Activated CD4-positive, alpha-beta T cell treated with anti-CD3 and anti-CD28 coated beads for 24 hours (primary cell): ENCODE data around the gene ZNF3.
"Not testable (repeated sequence)": the region's sequence is repeated elsewhere in the genome, so short reads cannot be mapped to it uniquely, and the experiment has no call there.

Source experiments
- DNase-seq, 2 donors: peaks; one replicate each; pipeline ENCODE4 v3.0.0-alpha.2; 2020; ENCODE audit warnings: low read depth in 2 of 2

Gene ZNF3

DNA sequence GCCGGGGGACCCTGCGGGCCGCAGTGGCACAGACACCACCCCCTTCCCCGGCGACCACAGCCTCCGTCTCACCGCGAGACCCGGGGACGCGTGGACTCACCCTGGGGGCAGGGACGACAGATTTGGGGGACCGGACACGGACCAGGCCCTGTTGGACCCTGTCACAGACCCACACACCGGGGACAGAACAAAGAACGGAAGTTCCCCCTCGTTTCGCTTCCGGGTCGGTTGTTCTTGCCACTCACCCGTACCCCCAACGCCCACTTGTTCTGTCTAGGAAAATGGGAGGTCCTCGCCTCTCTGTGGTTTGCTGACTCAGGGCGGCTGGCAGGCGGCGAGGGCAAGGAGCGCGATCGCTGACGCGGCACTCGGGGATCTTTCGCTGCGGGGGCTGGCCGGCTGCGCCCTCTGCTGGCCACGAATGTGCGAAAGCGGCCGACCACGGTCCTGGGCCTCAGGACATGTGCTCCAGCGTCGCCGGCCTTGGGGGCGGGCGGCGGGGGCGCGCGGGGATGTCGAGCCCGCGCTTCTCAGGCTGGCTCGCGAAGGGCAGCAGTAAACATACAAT, at the start of gene ZNF3:
ZNF3 (minus strand) TSS at position 189 of the 568 bp plus-strand sequence. CDS start 4,366 bp downstream, outside the sequence.
- DNase-seq: peak; percentile 96 to 97

DNA sequence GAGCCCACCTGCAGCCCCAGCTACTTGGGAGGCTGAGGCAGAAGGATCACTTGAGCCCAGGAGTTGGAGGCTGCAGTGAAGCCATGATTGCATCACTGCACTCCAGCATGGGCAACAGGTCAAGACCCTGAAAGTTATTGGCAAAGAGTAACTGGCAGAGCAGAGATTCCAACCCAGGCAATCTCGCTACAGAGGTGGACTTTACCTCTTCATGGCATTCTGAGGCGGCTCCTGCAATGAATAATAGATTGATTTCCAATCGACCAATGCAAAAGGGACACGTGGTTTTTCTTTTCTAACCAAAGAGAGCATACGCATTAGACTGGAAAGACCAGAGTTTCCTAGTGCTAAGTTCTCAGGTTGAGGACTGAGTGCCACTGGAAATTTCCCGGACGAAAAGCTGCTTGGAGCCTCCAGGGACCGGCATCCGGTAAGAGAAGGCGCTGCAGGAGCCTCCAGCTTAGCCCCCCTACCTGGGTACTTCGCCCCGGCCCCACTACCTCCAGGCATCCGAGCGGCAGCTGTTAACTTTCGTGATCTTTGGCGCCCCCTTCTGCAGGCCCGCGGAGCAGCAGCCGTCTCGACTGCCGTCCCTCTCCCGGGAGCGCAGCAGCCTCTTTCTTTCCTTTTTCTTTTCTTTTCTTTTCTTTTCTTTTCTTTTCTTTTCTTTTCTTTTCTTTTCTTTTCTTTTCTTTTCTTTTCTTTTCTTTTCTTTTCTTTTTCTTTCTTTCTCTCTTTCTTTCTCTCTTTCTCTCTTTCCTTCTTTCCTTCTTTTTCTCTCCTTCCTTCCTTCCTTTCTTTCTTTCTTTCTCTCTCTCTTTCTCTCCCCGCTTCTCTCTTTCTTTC, 49.3 kb upstream of the ZNF3 start:
- DNase-seq: peak; percentile 84 to 85

DNA sequence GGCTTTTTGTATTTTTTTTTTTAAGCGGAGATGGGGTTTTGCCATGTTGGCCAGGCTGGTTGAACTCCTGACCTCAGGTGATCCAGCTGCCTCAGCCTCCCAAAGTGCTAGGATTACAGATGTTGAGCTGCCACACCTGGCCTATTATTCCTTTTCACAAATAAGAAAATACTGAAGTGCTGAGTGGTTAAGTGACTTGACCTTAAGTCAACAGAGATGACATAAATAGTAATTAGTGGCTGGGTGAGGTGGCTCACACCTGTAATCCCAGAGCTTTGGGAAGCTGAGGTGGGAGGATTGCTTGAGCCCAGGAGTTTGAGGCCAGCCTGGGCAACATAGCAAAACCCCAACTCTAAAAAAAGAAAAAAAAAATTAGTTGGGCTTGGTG, 48.7 kb upstream of the ZNF3 start:
- not testable (repeated sequence) for DNase-seq

DNA sequence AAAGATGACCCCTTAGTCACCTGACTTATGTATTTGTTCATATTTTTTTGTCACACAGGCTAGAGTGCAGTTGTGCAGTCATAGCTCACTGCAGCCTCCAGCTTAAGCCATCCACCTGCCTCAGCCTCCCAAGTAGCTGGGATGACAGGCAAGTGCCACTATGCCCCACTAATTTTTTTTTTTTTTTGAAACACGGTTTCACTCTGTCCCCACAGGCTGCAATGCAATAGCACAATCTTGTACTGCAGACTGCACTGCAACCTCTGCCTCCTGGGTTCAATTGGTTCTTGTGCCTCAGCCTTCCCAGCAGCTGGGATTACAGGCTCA, 47.1 kb upstream of the ZNF3 start:
- no peak for DNase-seq

DNA sequence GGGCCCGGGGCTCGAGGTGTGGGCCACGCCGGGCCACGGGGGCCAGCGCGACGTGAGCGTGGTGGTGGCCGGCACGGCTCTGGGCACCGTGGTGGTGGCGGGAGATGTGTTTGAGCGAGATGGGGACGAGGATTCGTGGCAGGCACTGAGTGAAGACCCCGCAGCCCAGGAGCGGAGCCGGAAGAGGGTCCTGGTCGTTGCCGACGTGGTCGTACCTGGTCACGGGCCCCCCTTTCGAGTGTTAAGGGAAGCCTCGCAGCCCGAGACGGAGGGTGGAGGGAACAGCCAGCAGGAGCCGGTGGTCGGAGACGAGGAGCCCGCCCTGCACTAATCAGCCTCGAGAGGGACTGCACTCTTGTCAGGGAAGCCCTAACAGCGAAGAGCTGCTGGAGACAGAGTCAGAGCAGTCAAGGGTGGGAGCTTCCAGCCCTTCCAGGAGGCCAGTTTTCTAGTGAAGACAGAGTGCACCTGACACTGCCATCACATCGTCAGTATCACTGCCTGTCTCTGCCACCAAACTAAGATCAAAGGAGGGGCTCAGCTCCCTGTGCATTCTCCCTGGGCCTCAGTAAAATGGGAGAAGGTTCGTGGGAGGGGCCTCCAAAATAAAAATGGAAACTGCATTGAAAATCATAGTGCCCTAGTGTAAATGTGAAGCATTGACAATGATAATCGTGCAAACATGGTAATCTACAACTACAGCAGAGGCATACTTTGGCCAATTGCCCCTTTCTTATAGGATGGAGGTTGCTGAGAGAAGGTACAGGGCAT, 46.5 kb upstream of the ZNF3 start:
- no peak for DNase-seq

DNA sequence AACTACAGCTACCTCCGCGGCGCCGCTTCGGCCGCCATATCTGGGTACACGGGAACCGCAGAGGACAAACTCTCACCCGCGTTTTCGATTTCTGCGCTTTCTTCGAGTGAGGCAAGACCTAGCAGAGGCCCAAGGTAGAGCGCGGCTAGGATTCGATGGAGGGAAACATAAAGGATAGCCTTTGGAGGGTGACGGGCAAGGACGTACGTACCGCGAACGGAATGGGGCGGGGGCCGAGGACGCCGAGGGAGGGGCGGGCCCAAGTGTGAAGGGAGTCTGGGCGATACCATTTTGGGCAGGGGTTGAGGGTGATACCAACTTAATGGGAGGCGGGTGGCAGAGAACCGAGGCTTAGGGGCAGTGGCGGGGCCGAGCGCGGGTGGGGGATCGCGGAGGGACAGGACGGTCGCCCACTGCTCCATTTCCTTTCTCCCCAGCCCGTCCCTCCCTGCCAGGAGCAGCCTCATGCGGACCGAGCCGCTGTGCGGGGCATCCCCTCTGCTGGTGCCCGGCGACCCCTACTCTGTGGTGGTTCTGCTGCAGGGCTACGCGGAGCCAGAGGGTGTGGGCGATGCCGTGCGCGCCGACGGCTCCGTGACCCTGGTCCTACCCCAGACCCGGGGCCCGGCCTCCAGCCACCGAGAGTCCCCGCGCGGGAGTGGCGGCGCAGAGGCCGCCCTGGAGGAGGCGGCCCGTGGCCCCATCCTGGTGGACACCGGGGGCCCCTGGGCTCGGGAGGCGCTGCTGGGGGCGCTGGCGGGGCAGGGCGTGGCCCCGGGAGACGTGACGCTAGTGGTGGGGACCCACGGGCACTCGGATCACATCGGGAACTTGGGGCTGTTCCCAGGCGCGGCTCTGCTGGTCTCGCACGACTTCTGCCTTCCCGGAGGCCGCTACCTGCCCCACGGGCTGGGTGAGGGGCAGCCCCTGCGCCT, 45.7 kb upstream of the ZNF3 start, which contains the start of gene MBLAC1:
MBLAC1 (plus strand) TSS at position 37 of the 935 bp plus-strand sequence; CDS start at position 466, 429 bp downstream.
- DNase-seq: peak; percentile 89 to 91

DNA sequence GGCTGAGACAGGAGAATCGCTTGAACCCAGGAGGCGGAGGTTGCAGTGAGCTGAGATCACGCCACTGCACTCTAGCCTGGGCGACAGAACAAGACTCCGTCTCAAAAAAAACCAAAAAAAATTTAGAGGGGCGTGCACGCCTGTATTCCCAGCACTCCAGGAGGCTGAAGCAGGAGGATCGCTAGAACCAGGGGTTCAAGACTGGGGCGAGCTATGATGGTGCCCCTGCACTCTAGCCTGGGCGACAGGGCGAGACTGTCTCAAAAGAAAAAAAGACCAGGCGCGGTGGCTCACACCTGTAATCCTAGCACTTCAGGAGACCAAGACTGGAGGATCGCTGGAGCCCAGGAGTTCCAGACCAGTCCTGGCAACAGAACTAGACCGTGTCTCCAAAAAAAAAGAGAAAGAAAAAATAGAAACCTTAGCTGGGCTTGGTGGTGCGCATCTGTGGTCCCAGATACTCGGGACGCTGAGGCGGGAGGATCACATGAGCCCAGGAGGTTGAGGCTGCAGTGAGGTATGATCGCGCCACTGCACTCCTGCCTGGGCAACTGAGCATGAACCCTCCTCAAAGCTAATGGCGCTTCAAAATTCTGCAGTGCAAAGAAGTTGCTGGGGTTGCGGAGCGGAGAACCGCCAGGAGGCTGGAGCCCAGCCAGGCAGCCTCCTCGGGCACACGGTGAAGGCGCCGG, 44.9 kb upstream of the ZNF3 start:
- DNase-seq: no peak

DNA sequence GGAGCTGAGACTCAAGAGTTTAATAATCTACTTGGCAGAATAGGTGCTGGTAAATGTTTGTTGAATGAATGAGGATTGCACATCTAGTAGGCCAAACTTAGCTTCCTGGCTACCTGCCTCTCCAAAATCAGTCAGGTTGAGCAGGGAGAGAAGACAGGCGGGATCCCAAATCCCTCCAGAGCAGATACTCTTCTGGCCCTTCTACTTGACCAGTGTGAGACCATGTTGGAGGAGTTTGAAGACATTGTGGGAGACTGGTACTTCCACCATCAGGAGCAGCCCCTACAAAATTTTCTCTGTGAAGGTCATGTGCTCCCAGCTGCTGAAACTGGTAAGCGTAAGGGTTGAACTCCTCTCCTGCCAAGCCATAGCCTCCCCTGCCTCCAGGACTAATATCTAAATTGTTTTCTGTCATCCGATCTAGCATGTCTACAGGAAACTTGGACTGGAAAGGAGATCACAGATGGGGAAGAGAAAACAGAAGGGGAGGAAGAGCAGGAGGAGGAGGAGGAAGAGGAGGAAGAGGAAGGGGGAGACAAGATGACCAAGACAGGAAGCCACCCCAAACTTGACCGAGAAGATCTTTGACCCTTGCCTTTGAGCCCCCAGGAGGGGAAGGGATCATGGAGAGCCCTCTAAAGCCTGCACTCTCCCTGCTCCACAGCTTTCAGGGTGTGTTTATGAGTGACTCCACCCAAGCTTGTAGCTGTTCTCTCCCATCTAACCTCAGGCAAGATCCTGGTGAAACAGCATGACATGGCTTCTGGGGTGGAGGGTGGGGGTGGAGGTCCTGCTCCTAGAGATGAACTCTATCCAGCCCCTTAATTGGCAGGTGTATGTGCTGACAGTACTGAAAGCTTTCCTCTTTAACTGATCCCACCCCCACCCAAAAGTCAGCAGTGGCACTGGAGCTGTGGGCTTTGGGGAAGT, 43.0 kb upstream of the ZNF3 start:
- no peak for DNase-seq

DNA sequence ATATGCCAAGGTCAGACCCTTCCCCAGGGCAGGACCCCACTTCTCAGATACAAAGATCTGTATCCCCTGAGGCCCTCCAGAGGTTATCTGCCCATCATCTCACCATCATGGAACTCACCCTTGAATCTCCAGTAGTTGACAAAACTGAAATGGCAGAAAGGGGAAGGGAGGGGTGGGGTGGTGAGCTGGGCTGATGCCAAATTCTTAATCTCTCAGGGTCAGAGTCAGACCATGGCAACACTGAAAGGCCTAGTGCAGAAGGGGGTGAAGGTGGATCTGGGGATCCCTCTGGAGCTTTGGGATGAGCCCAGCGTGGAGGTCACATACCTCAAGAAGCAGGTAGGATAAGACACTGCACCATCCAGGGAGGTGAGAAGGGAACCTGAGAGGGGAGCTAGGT, 41.0 kb upstream of the ZNF3 start:
- DNase-seq: no peak

DNA sequence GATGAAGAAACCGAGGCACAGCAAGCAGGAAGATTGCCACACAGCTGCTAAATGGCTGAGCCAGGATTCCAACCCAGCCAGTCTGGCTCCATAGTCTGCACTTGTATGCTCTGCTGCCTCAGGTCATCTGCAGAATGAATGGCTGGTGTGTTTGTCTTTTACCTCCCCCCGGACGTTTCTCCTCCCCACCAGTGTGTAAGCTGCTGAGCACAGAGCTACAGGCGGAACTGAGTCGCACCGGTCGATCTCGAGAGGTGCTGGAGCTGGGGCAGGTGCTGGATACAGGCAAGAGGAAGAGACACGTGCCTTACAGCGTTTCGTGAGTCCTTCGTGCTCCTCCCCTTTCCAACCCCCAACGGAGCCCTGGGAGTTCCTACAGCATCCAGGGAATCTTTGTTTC, 40.5 kb upstream of the ZNF3 start:
- no peak for DNase-seq

DNA sequence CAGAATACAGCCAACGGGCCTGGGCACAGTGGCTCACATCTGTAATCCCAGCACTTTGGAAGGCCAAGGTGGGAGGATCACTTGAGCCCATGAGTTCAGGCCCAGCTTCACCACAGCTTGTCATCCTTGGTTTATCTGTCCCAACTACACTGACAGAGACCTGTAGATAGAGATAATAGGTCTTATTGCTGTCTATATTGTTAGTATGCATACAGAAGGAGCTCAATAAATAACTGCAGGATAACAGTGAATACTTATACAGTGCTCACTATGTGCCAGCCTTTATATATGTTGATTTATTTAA, 39.2 kb upstream of the ZNF3 start:
- no peak for DNase-seq

DNA sequence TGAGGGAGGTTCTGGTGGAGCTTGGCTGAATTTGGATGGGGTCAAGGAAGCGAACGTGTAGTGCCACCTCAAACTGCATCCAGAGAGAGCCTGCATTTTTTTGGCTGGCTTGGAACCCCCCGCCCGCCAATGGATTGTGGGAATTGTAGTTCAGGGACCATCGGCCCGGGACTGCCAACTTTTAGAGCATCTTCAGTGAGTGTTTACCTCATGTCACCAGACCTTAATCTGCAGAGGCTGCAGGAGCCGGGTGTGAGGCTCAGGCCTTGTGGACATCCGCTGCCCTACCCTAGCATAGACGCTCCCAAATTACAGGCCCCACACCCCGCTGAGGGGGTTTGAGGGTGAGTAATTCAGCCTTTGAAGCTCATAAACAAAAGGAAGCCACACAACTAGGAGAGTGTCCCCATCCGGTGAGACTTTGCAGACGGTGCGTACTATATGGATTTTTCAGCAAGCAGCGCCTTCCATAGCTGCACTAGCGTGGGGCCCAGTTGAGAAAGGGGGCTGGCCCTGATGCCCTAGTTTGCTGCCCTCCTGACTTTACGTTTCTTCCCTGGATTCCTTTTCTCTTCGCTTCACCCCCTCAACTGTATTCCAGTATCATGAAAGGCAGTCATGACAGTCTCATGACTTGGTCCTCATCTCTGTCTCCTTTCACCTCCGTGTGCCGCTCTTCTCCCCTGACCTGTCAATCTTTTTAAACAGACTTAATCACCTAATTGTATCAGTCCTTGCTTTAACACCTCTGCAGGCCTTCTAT, 38.6 kb upstream of the ZNF3 start:
- peak; percentile 49 to 55 for DNase-seq

DNA sequence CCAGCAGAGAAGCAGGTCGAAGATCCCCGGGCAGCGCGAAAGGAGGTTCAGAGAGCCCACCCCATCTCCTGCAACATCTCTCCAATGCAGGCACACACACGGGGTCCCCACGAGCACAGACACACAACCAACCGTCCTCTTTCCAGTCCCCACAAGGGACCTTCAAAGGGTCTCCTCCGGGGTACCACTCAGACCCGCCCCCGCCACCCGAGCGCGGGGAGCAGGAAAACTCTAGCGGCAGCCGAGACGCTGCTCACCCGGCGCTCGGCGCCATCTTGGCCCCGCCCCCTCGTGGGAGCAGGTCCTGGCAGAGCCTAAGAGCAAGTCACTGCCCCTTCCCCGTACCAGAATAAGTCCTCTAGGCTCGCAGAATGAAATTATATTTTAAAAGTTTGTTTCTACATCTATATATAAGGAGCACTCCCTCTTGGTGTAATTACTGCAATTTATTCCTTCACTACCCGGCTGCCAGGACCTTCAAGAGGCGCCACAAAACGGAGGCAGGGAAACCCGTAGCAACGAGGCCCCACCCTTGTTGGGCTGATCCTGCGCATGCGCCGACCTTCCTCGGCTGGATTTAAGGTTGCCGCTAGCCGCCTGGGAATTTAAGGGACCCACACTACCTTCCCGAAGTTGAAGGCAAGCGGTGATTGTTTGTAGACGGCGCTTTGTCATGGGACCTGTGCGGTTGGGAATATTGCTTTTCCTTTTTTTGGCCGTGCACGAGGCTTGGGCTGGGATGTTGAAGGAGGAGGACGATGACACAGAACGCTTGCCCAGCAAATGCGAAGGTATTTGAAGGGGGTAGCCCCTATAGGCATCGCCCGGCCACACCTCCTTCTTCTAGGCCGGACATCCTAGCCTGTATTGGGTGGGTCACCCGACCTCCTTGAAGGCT, 37.8 kb upstream of the ZNF3 start, which contains the start of the genes CNPY4 and TAF6:
CNPY4 (plus strand) TSS at position 563 of the 898 bp plus-strand sequence; CDS start at position 674, 111 bp downstream.
TAF6 (minus strand) TSS at position 287 of the 898 bp plus-strand sequence. CDS start 5,149 bp downstream, outside the sequence.
- DNase-seq: peak; percentile 93 to 96

DNA sequence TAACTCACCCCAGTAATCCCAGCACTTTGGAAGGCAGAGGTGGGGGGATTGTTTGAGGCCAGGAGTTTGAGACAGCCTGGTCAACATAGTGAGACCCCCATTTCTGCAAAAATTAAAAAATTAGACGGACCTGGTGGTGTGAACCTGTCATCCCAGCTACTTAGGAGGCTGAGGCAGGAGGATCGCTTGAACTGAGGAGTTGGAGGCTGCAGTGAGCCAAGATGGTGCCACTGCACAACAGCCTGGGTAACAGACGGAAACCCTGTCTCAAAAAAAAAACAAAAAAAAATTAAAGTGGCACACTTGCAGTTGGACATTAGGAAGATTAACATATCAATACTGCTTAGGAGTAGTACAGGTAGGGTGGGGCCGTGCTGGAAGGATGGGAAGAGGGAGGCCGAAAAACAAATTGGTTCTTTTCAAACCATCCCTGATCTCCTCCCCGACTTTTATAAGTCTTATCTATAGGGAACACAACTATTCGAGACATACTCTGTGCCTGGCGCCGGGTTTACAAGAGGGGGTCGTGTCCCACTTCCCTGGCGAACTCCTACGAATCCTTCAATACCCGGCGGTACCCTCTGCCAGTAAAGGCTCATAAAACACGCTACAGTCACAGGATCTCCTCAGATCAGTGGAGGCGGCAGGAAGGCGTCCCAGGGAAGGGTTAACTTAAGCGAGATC, 37.0 kb upstream of the ZNF3 start:
- DNase-seq: no peak

DNA sequence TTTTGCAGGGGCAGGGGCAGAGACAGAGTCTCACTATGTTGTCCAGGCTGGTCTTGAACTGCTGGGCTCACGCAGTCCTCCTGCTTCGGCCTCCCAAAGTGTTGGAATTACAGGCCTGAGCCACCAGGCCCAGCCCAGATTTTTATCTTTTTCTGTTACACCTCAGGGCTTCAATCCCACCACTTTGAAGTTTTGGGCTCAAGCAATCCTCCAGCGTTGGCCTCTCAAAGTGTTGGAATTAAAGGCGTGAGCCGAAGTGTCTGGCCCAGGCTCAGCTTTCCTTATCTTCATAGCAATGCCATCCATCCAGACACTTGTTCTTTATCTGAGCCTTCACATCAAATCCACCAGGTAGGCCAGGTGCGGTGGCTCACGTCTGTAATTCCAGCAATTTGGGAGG, 33.5 kb upstream of the ZNF3 start:
- no peak for DNase-seq

DNA sequence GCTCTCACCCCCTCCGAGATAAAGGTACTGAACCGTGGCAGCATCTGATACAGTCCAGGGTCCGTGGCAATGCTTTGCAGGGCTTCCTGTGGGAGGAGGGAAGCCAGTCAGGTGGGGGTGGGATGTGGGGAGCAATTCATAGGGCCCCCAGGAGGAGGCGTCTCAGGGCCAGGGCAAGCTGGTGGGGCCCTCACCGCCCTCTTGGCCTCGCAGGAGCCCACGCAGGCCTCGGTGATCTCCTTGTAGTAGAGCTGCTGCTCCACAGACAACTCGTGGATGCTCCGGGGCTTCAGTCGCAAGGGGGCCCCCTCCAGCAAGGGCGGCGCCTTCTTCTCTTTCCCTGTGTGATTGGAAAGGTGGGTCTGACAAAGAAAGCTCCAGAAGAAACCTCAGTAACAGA, 30.4 kb upstream of the ZNF3 start:
- DNase-seq: no peak

DNA sequence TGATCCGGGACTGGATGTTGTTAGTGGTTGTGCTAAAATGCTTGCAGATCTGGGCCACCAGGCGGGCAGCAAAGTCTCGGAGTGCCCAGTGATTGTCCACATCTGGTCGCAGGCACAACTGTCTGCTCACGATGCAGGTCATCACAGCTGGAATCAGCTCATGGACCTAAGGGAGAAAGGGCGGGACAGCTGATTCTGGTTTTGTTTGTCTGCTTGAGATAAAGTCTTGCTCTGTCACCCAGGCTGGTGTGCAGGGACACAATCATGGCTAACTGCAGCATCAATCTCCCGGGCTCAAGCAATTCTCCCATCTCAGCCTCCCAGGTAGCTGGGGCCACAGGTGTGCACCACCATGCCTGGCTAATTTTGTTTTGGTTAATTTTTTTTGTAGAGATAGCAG, 29.6 kb upstream of the ZNF3 start:
- no peak for DNase-seq
